Measurements from ENCODE around the gene AP4B1.

AP4B1 gene

DNA sequence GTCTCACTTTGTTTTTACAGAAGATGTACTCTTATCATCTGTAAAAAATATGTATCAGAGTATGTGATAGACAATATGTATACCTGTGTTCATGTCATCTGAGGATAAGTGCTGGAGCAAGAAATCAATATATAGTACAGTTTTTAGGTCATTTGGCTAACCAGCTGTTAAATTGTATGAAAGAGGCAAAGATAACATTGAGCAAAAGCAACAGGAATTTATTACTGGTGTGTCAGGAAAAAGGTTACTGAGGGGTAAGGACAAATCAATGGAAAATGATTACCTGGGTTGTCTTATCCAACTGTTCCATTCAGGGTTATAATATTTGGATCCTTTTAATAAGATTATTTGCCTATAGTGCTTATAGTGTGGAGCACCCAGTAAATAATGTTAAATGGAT, 29.4 kb upstream of the AP4B1 start:
- FAIRE-seq = no peak
- TF ChIP-seq POU2F2 (IDR thresholded peaks at IDR 0.05; ENCODE audit: low read depth, low read length) (no peak), POLR2A (IDR thresholded peaks at IDR 0.05; ENCODE audit: low read depth, low read length) (no peak), SPI1 (IDR thresholded peaks at IDR 0.05; ENCODE audit: low read depth, low read length) (no peak), TAF1 (IDR thresholded peaks at IDR 0.05; ENCODE audit: low read depth, low read length) (no peak), POLR2AphosphoS5 (IDR thresholded peaks at IDR 0.05; ENCODE audit: low read depth, low read length) (no peak), PAX5 (IDR thresholded peaks at IDR 0.05; ENCODE audit: insufficient read depth, low read length, severe bottlenecking) (no peak)
- DNase-seq (ENCODE audit: insufficient read length, low spot score) = no peak

DNA sequence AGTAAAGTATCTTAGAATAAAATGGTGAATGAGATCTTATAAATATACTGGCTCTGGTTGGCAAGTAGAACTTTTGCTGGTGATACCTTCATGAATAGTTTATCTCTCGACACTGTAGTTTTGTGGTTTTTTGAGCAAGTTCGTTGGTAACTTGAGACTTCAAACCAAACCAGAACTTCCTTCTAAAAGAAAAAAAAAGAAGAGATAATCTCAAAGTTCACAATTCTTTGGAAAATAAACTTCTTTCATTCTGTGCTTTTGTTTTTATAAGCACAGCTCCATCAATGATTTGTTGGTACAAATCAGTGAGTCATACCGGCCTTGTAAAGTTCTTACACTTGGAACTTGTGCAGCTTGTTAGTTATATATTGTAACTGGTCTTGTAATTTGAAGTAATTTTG, 26.9 kb upstream of the AP4B1 start:
- no peak for DNase-seq (ENCODE audit: insufficient read length, low spot score)
- FAIRE-seq = no peak

DNA sequence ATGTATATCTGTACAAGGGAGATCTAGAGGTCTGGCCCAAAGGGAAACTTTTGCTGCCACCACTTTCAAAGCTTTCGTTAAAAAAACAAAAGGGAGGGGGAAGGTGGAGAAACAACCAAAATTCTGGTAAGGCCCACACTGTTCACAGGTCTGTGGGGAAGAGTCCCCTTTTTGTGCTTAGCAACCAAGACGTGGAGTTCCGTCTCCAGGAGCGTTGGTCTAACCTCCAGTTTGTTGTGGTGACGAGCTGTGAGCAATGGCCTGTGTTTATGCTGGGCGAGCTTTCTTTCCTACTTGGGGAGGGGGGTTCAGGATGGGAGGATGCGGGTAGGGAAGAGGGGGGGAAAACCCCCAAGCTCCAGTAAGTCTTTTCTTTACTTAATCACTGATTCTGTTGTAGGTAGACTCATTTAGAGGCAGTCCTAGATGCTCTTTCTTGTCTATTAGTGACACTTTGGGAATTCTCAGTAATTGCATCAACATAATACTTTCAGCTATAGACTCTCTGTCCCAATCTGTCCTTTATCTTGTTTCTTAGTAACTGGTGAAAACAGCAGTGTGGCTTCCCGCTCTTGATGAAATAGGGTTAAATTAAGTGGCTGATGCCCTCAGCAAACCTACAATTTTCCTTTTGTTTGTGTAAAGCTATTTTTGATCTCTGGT, 26.0 kb upstream of the AP4B1 start:
- TF ChIP-seq SPI1 (IDR thresholded peaks at IDR 0.05; ENCODE audit: low read depth, low read length) (no peak), POU2F2 (IDR thresholded peaks at IDR 0.05; ENCODE audit: low read depth, low read length) (no peak), POLR2AphosphoS5 (IDR thresholded peaks at IDR 0.05; ENCODE audit: low read depth, low read length) (no peak), PAX5 (IDR thresholded peaks at IDR 0.05; ENCODE audit: insufficient read depth, low read length, severe bottlenecking) (no peak), TAF1 (IDR thresholded peaks at IDR 0.05; ENCODE audit: low read depth, low read length) (no peak), POLR2A (IDR thresholded peaks at IDR 0.05; ENCODE audit: low read depth, low read length) (no peak)
- DNase-seq (ENCODE audit: insufficient read length, low spot score) (no peak), FAIRE-seq (peak; percentile 41)

More for the DNA sequence above, 26.9 kb upstream of the AP4B1 start:
- TF ChIP-seq PAX5 (IDR thresholded peaks at IDR 0.05; ENCODE audit: insufficient read depth, low read length, severe bottlenecking) (no peak), TAF1 (IDR thresholded peaks at IDR 0.05; ENCODE audit: low read depth, low read length) (no peak), POLR2AphosphoS5 (IDR thresholded peaks at IDR 0.05; ENCODE audit: low read depth, low read length) (no peak), POLR2A (IDR thresholded peaks at IDR 0.05; ENCODE audit: low read depth, low read length) (no peak), POU2F2 (IDR thresholded peaks at IDR 0.05; ENCODE audit: low read depth, low read length) (no peak), SPI1 (IDR thresholded peaks at IDR 0.05; ENCODE audit: low read depth, low read length) (no peak)

- DNase-seq (ENCODE audit: insufficient read length, low spot score) (peak; percentile 33), FAIRE-seq (no peak)
- TF ChIP-seq PAX5 (IDR thresholded peaks at IDR 0.05; ENCODE audit: insufficient read depth, low read length, severe bottlenecking) (no peak), SPI1 (IDR thresholded peaks at IDR 0.05; ENCODE audit: low read depth, low read length) (no peak), POLR2AphosphoS5 (IDR thresholded peaks at IDR 0.05; ENCODE audit: low read depth, low read length) (peak; percentile 4; the same call in 1 of the 2 replicates)
Measured at GRCh38 chr1:113929750-113930498, 25.3 kb upstream of the AP4B1 start.

DNA sequence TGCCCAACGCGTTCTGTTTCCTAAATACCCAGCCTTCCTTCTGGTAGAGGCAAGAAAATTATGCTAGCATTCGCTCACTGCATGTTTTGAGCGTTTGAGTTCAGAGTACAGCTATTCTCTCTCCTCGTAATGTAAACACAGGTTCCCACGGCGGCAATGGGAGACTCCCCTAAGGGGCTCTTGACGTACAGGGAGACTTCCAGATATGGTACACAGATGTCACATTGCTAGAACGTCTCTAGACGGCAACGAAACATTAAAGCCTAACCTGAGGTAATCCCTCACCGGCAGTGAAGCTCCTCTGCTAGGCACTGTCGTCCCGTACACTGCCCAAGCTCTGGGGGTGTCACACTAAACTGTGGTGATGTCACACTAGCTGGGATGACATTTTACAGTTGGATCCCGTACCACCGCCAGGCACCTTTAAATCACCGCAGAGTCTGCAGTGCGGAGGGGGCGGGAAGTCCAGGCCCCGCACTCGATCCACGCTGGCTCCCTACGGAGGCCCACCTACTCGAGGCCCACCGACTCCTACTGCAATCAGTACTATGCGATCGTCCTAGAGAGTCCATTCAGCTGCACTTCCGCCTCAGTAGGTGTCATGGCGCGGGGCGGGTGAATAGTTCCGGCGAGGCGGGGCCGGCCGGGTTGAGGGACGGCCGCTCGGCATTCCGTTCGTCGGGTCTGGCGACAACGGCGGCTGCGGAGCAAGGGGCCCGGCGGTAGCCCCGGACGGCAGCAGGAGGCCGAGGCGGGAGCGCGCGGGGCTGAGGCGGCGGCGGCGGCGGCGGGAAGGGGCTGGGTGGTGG, 24.5 kb upstream of the AP4B1 start, which contains the start of gene HIPK1:
TSS of gene HIPK1 (plus strand) at position 384 of the 809 bp plus-strand sequence.
- TF ChIP-seq POLR2AphosphoS5 (IDR thresholded peaks at IDR 0.05; ENCODE audit: low read depth, low read length) (peak; percentile 53; the same call in 1 of the 2 replicates), POLR2A (IDR thresholded peaks at IDR 0.05; ENCODE audit: low read depth, low read length) (peak; percentile 76; the same call in 1 of the 2 replicates), POU2F2 (IDR thresholded peaks at IDR 0.05; ENCODE audit: low read depth, low read length) (0 out of 2 replicates have a peak, but pooled peaks have one; percentile 54), SPI1 (IDR thresholded peaks at IDR 0.05; ENCODE audit: low read depth, low read length) (peak; percentile 50), TAF1 (IDR thresholded peaks at IDR 0.05; ENCODE audit: low read depth, low read length) (peak; percentile 70; the same call in 1 of the 2 replicates), PAX5 (IDR thresholded peaks at IDR 0.05; ENCODE audit: insufficient read depth, low read length, severe bottlenecking) (no peak)
- DNase-seq (ENCODE audit: insufficient read length, low spot score) = peak; percentile 75
- FAIRE-seq = peak; percentile 92

DNA sequence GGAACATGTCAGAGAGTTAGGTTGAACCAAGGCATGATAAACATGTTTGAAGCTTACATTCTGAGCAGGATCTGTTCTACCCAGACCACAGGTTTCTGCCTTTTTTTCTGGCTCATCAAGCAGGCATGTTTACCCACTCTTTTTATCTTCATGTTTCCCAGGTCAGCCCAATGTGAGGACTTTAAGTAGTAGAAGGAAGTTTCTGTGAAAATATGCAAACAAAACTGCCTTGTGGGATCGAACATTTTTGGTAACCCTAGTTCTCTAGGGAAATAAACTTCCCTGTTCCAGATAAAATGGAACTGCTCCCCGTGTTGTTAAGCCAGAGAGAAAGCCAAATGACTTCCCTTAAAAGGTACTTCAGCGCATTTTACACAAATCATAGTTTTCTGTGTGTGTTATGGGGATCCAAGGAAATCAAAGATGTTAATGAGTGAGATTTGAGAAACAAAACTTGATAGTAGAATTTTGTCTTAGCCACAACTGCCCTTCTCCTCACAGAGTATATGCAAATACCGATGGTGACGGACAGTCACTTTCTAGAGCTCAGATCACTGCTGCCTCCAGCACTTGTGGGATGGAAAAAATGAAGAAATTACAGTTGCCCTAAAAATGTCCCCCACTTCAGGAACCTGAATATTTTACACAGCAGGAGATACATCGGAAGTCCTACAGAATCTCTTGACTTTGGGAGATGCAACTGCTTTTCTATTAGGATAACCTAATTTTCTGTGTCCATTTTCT, 23.8 kb upstream of the AP4B1 start:
- no peak for DNase-seq (ENCODE audit: insufficient read length, low spot score)
- FAIRE-seq = peak; percentile 40

GRCh38 chr1:113924473-113924872, 19.9 kb upstream of the AP4B1 start:
- DNase-seq (ENCODE audit: insufficient read length, low spot score) (no peak), FAIRE-seq (no peak)
- TF ChIP-seq PAX5 (IDR thresholded peaks at IDR 0.05; ENCODE audit: insufficient read depth, low read length, severe bottlenecking) (no peak), SPI1 (IDR thresholded peaks at IDR 0.05; ENCODE audit: low read depth, low read length) (no peak), POLR2AphosphoS5 (IDR thresholded peaks at IDR 0.05; ENCODE audit: low read depth, low read length) (no peak), TAF1 (IDR thresholded peaks at IDR 0.05; ENCODE audit: low read depth, low read length) (no peak), POLR2A (IDR thresholded peaks at IDR 0.05; ENCODE audit: low read depth, low read length) (no peak), POU2F2 (IDR thresholded peaks at IDR 0.05; ENCODE audit: low read depth, low read length) (no peak)

More for the DNA sequence above, 23.8 kb upstream of the AP4B1 start:
- TF ChIP-seq TAF1 (IDR thresholded peaks at IDR 0.05; ENCODE audit: low read depth, low read length) = no peak
- no peak for TF ChIP-seq SPI1 (IDR thresholded peaks at IDR 0.05; ENCODE audit: low read depth, low read length)
- TF ChIP-seq POU2F2 (IDR thresholded peaks at IDR 0.05; ENCODE audit: low read depth, low read length) = peak; percentile 87
- TF ChIP-seq POLR2A (IDR thresholded peaks at IDR 0.05; ENCODE audit: low read depth, low read length) = no peak

- FAIRE-seq = no peak
- TF ChIP-seq SPI1 (IDR thresholded peaks at IDR 0.05; ENCODE audit: low read depth, low read length) (no peak), POLR2AphosphoS5 (IDR thresholded peaks at IDR 0.05; ENCODE audit: low read depth, low read length) (no peak), POU2F2 (IDR thresholded peaks at IDR 0.05; ENCODE audit: low read depth, low read length) (no peak), TAF1 (IDR thresholded peaks at IDR 0.05; ENCODE audit: low read depth, low read length) (no peak), POLR2A (IDR thresholded peaks at IDR 0.05; ENCODE audit: low read depth, low read length) (no peak), PAX5 (IDR thresholded peaks at IDR 0.05; ENCODE audit: insufficient read depth, low read length, severe bottlenecking) (no peak)
Measured at GRCh38 chr1:113922957-113923356, 18.4 kb upstream of the AP4B1 start.

More at GRCh38 chr1:113922957-113923356, 18.4 kb upstream of the AP4B1 start:
- DNase-seq (ENCODE audit: insufficient read length, low spot score) = no peak
